ENCODE results near the gene ROCK2.

DNA sequence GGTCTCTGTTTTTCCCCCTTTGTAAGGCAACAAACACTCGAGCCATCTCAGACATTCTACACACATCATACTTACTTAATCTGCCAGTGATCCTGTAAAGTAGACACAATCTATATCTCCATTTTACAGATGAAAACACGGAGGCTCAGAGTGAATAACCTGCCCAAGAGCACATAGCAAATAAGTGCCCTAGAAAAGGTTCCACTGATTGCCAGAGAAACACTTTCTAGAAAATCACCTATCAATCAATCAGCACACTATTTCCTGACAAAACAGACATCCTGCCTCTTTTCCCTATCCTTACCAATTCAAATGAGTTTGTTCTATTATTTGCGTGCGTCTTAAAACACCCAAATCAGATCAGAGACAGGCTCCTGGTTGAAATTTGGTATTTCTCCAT is 165.2 kb downstream of the ROCK2 start:
- TF ChIP-seq, protein P1, sequence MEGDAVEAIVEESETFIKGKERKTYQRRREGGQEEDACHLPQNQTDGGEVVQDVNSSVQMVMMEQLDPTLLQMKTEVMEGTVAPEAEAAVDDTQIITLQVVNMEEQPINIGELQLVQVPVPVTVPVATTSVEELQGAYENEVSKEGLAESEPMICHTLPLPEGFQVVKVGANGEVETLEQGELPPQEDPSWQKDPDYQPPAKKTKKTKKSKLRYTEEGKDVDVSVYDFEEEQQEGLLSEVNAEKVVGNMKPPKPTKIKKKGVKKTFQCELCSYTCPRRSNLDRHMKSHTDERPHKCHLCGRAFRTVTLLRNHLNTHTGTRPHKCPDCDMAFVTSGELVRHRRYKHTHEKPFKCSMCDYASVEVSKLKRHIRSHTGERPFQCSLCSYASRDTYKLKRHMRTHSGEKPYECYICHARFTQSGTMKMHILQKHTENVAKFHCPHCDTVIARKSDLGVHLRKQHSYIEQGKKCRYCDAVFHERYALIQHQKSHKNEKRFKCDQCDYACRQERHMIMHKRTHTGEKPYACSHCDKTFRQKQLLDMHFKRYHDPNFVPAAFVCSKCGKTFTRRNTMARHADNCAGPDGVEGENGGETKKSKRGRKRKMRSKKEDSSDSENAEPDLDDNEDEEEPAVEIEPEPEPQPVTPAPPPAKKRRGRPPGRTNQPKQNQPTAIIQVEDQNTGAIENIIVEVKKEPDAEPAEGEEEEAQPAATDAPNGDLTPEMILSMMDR (IDR thresholded peaks at IDR 0.05 in 4 of 5, conservative IDR thresholded peaks at IDR 0.05 in 1 of 5), result no peak
- TF ChIP-seq POLR2A (IDR thresholded peaks at IDR 0.05), result no peak
